ENCODE data around the gene TENM3. TPM values are rescaled to one million over a fixed set of nuclear protein-coding genes. Genes with fewer than 3 reads are reported as not detected.
A peak's percentile ranks its signal among the peaks of the same experiment; 100 is the strongest.

Gene TENM3
- total and polyA plus RNA-seq, 9 donors = 11.0 to 32.9 (median 23.2) TPM

DNA sequence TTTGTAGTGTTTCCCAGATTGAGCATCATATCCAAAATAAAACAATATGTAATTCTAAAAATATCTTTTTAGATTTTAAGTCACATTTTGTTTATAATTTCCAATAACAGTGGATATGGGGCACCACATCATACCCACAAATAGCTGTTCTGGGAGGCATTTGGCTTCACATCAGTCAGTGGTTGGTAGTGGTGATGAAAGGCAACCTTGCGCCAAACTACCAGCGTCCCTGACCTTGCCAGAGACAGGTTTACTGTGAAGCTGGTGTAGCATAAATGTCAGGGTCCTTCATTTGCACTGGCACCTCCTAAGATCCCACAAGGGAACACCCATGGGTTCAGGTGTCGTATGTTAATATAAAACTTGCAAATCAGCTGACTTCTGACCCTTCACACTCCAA lies 451.8 kb downstream of the TENM3 start:
- Histone ChIP-seq H3K4me3 (ENCODE audit: low read length) (no peak overlapping the region), H3K4me1 (ENCODE audit: control insufficient read depth, insufficient read depth, low read length) (peaks cover 3% of the 10 kb centered on the region), H3K36me3 (ENCODE audit: control insufficient read depth, insufficient read depth, low read length) (peaks cover 2% of the 10 kb centered on the region), H3K9me3 (replicated peaks; ENCODE audit: control insufficient read depth, low read depth, low read length) (no peaks in the 10 kb centered on the region), H3K27ac (ENCODE audit: low read length) (no peak overlapping the region), H3K27me3 (ENCODE audit: control insufficient read depth, insufficient read depth, low read length) (no peaks in the 10 kb centered on the region)
- WGBS (ENCODE audit: insufficient coverage) = no CpG with 5 or more reads among the region's 3 CpGs
- no peak for DNase-seq

DNA sequence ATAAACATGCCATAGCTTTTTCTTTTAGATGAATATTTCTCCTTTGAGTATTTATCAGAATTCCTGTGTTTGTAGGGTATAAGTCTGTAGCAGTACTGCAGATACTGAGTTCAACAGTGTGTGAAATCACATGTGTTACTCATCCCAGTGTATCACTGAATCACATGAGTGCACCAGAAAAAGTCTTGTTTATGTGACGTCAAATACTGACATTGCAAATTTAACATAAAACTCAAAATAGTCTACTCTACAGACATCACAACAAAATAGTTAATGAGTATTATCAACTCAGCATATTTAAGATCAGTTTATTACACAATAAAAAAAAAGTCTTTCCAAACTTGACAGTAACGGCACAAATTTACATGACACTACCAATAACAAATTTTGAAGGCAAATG lies 452.6 kb downstream of the TENM3 start:
- Histone ChIP-seq H3K27me3 (ENCODE audit: control insufficient read depth, insufficient read depth, low read length) (no peaks in the 10 kb centered on the region), H3K4me1 (ENCODE audit: control insufficient read depth, insufficient read depth, low read length) (peaks cover 3% of the 10 kb centered on the region), H3K36me3 (ENCODE audit: control insufficient read depth, insufficient read depth, low read length) (no peaks in the 10 kb centered on the region), H3K9me3 (replicated peaks; ENCODE audit: control insufficient read depth, low read depth, low read length) (no peaks in the 10 kb centered on the region), H3K27ac (ENCODE audit: low read length) (no peak overlapping the region), H3K4me3 (ENCODE audit: low read length) (no peak overlapping the region)
- no CpG with 5 or more reads among the region's 2 CpGs for WGBS (ENCODE audit: insufficient coverage)
- no peak for DNase-seq

DNA sequence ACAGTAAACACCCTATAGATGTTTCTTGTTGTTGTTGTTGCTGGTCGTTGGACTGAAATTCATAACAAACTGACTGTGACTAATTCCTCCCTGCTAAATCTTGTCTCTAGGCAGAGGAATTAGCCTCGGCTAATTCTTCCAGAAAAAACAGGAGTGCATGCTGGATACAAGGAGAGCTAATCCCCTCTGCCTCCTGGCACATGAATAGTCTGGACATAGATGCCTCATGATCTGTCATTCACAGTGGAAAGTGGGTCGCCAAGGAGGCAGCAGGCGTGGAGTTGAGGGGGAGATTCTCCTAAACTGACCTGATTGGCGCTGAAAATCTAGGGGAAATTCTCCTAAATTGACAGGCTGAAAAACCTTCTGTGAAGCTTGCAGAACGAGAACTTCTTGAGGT lies 453.9 kb downstream of the TENM3 start:
- H3K9me3 ChIP-seq (replicated peaks; ENCODE audit: control insufficient read depth, low read depth, low read length) = no peaks in the 10 kb centered on the region
- H3K27me3 ChIP-seq (ENCODE audit: control insufficient read depth, insufficient read depth, low read length) = no peaks in the 10 kb centered on the region
- H3K4me1 ChIP-seq (ENCODE audit: control insufficient read depth, insufficient read depth, low read length) = peaks cover 3% of the 10 kb centered on the region
- no peaks in the 10 kb centered on the region for H3K36me3 ChIP-seq (ENCODE audit: control insufficient read depth, insufficient read depth, low read length)
- peak overlapping the region; percentile 22 for H3K27ac ChIP-seq (ENCODE audit: low read length)
- peak; percentile 39 for DNase-seq
- H3K4me3 ChIP-seq (ENCODE audit: low read length) = no peak overlapping the region
- WGBS (ENCODE audit: insufficient coverage) = 72% methylated on average over 5 of the region's 6 CpGs

DNA sequence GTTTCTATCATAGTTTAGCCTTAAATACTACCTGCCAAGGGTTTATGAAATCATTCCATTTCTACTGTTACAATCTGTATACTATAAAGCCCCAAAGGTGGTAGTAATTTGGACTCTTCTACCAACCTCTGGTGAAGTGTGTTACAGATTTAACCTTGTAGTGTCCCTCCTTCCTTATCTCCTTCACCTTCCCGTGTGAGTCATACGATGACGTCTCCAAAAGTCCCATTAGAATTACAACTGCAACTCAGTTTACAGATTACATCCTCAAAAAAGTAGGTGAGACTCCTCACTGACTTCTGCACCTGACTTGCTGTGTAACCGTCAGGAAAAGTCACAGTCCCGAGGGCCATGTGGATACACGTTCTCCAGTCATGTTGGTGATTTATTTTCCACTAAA lies 455.0 kb downstream of the TENM3 start:
- Histone ChIP-seq H3K27ac (ENCODE audit: low read length) (no peak overlapping the region), H3K9me3 (replicated peaks; ENCODE audit: control insufficient read depth, low read depth, low read length) (no peaks in the 10 kb centered on the region), H3K4me1 (ENCODE audit: control insufficient read depth, insufficient read depth, low read length) (peaks cover 3% of the 10 kb centered on the region), H3K36me3 (ENCODE audit: control insufficient read depth, insufficient read depth, low read length) (no peaks in the 10 kb centered on the region), H3K27me3 (ENCODE audit: control insufficient read depth, insufficient read depth, low read length) (no peaks in the 10 kb centered on the region), H3K4me3 (ENCODE audit: low read length) (no peak overlapping the region)
- DNase-seq = no peak
- 53% methylated on average over 2 of the region's 6 CpGs for WGBS (ENCODE audit: insufficient coverage)

DNA sequence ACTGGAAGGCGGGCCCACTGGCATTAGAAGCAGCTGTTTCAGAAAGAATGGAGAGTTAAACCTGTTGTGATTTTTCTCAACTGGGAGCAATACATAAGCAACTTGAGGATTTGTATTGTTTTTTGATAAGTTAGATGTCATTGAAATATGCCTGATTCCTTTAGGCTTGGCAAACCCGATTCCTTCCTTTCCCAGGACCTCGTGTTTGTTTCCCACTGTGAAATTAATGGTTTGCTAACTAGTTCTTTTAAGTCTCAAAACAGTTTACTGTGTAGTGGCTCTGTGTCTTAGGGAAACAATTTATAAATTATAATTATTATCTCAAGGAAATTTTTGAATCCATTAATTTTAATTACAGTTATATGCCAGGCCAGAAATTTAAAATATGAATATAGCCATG lies 456.0 kb downstream of the TENM3 start:
- no peak for DNase-seq
- no peaks in the 10 kb centered on the region for H3K9me3 ChIP-seq (replicated peaks; ENCODE audit: control insufficient read depth, low read depth, low read length)
- WGBS (ENCODE audit: insufficient coverage) = no CpG with 5 or more reads among the region's 3 CpGs
- H3K27me3 ChIP-seq (ENCODE audit: control insufficient read depth, insufficient read depth, low read length) = no peaks in the 10 kb centered on the region
- H3K36me3 ChIP-seq (ENCODE audit: control insufficient read depth, insufficient read depth, low read length) = no peaks in the 10 kb centered on the region
- no peak overlapping the region for H3K4me3 ChIP-seq (ENCODE audit: low read length)
- H3K27ac ChIP-seq (ENCODE audit: low read length) = no peak overlapping the region
- H3K4me1 ChIP-seq (ENCODE audit: control insufficient read depth, insufficient read depth, low read length) = peaks cover 3% of the 10 kb centered on the region

DNA sequence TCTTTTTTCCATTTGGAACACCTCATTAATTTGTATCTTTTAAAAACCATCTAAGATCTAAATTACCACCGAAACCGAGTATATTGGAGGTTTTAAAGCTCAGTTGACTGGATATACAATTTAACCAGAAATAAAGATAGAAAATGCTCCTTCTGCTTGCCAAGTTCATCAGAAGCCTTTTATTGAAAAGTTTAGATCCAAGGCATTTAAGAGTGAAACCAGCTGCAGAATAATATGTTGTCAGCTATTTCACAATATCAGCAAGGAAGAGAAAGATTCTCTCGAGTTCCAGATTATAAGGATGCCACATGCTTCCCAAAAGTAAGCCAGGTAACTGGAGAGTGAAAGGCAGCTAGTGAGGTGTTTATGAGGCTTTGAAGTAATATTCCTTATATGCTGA lies 456.6 kb downstream of the TENM3 start:
- WGBS (ENCODE audit: insufficient coverage) = no CpG with 5 or more reads among the region's 3 CpGs

DNA sequence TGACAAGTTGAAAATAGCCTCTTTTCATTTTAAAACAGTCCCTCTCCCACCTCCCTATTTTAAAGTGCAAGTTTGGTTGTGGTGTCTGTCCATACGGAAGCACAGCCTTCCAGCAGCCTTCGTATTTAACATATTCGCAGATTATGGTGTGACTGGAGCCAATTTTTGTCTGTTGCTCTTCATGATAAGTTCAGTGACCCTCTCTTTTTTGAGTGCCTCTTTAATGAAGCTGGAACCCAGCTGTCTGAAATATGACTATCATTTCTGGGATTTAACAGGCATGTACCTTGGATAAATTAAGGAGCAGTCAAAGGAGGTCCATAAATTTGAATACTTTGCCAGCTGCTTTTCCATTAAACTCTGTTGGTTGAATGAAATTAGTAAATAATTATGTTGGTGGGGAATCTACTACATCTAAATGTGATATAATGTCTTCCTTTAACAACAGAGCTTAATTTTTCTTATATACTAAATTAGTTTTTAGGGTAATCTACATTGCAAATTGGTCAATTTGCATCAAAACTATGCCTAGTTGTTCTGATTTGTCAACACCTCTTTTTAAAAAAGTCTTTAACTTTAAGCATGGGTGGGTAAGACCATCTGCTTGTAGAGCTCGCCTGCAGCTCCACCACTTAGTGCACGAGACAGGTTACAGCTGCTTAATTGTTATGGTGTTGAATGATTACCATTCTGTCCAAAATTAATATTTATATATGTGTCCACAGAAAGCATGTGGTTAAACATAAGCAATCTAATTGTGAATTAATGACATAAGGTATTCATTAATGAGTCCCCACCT lies 457.4 kb downstream of the TENM3 start:
- WGBS (ENCODE audit: insufficient coverage) = 59% methylated on average over 3 of the region's 5 CpGs
- H3K36me3 ChIP-seq (ENCODE audit: control insufficient read depth, insufficient read depth, low read length) = no peaks in the 10 kb centered on the region
- no peak overlapping the region for H3K27ac ChIP-seq (ENCODE audit: low read length)
- no peak for DNase-seq
- no peaks in the 10 kb centered on the region for H3K27me3 ChIP-seq (ENCODE audit: control insufficient read depth, insufficient read depth, low read length)
- peaks cover 3% of the 10 kb centered on the region for H3K4me1 ChIP-seq (ENCODE audit: control insufficient read depth, insufficient read depth, low read length)
- H3K9me3 ChIP-seq (replicated peaks; ENCODE audit: control insufficient read depth, low read depth, low read length) = no peaks in the 10 kb centered on the region
- no peak overlapping the region for H3K4me3 ChIP-seq (ENCODE audit: low read length)

More for the DNA sequence above, 456.6 kb downstream of the TENM3 start:
- Histone ChIP-seq H3K27ac (ENCODE audit: low read length) (no peak overlapping the region), H3K4me3 (ENCODE audit: low read length) (no peak overlapping the region), H3K36me3 (ENCODE audit: control insufficient read depth, insufficient read depth, low read length) (no peaks in the 10 kb centered on the region), H3K9me3 (replicated peaks; ENCODE audit: control insufficient read depth, low read depth, low read length) (no peaks in the 10 kb centered on the region), H3K27me3 (ENCODE audit: control insufficient read depth, insufficient read depth, low read length) (no peaks in the 10 kb centered on the region), H3K4me1 (ENCODE audit: control insufficient read depth, insufficient read depth, low read length) (peaks cover 3% of the 10 kb centered on the region)
- DNase-seq = peak; percentile 34

DNA sequence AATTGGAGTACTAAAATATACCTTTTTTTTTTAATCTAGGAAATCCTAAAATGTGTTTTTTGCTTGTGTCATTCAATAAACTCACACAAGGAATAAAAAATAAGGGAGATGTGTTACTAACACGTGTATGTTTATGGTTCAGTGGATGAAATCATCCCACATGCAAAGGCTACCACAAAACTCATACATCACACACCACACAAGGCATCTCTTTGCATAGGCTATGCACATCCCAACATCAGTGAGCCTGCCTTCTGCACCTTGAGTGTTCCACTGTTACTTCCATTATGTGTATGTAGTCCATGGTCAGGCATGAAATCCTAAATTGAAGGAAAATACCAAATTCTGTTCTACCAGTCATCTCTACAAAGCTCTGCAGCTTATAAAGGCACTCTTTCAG lies 460.9 kb downstream of the TENM3 start:
- H3K27me3 ChIP-seq (ENCODE audit: control insufficient read depth, insufficient read depth, low read length) = no peaks in the 10 kb centered on the region
- H3K36me3 ChIP-seq (ENCODE audit: control insufficient read depth, insufficient read depth, low read length) = no peaks in the 10 kb centered on the region
- DNase-seq = no peak
- no peaks in the 10 kb centered on the region for H3K4me1 ChIP-seq (ENCODE audit: control insufficient read depth, insufficient read depth, low read length)
- no CpG with 5 or more reads among the region's 1 CpG for WGBS (ENCODE audit: insufficient coverage)
- H3K4me3 ChIP-seq (ENCODE audit: low read length) = no peak overlapping the region
- no peak overlapping the region for H3K27ac ChIP-seq (ENCODE audit: low read length)
- no peaks in the 10 kb centered on the region for H3K9me3 ChIP-seq (replicated peaks; ENCODE audit: control insufficient read depth, low read depth, low read length)

DNA sequence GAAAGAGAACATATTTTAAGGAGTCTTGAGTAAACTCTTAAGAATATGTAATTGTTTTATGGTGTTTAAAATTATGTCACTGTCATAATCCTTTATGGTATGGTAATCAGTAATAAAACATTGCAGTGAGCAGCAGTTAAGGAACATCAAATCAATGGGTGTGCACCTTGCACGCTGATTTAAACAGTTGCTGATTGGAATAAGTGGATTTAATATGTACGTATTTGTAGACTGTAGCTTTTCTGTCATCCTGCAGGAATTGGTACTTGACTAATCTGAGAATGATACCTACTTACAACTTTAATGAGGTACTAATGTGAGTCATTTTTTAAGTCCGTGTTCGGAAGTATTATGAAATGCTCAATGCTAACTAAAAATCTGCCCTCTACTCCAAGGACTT lies 461.7 kb downstream of the TENM3 start:
- Histone ChIP-seq H3K9me3 (replicated peaks; ENCODE audit: control insufficient read depth, low read depth, low read length) (no peaks in the 10 kb centered on the region), H3K27ac (ENCODE audit: low read length) (no peak overlapping the region), H3K4me1 (ENCODE audit: control insufficient read depth, insufficient read depth, low read length) (no peaks in the 10 kb centered on the region), H3K4me3 (ENCODE audit: low read length) (no peak overlapping the region), H3K36me3 (ENCODE audit: control insufficient read depth, insufficient read depth, low read length) (no peaks in the 10 kb centered on the region), H3K27me3 (ENCODE audit: control insufficient read depth, insufficient read depth, low read length) (no peaks in the 10 kb centered on the region)
- no peak for DNase-seq
- WGBS (ENCODE audit: insufficient coverage) = no CpG with 5 or more reads among the region's 4 CpGs

DNA sequence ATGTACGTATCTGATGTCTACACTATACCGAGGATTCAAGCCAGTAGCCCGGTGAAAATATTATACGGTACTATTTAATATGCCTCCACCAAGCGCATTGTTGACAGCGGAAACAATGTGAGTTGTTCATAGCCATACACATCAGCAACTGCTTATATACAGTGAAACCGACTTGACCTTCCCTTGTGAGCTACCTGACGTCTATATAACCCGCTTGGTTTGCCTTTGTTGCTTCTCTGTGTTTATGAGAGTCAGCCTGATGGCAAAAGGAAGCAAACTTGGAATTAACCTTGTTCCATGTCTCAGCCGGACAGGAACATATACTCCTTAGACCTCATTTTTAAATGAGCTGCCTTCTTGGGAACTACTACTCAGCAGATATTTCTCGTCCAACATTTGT lies 462.2 kb downstream of the TENM3 start:
- no peak for DNase-seq
- no peaks in the 10 kb centered on the region for H3K36me3 ChIP-seq (ENCODE audit: control insufficient read depth, insufficient read depth, low read length)
- H3K9me3 ChIP-seq (replicated peaks; ENCODE audit: control insufficient read depth, low read depth, low read length) = no peaks in the 10 kb centered on the region
- no peaks in the 10 kb centered on the region for H3K27me3 ChIP-seq (ENCODE audit: control insufficient read depth, insufficient read depth, low read length)
- no peak overlapping the region for H3K27ac ChIP-seq (ENCODE audit: low read length)
- no peaks in the 10 kb centered on the region for H3K4me1 ChIP-seq (ENCODE audit: control insufficient read depth, insufficient read depth, low read length)
- H3K4me3 ChIP-seq (ENCODE audit: low read length) = no peak overlapping the region
- 96% methylated on average over 4 of the region's 11 CpGs for WGBS (ENCODE audit: insufficient coverage)

DNA sequence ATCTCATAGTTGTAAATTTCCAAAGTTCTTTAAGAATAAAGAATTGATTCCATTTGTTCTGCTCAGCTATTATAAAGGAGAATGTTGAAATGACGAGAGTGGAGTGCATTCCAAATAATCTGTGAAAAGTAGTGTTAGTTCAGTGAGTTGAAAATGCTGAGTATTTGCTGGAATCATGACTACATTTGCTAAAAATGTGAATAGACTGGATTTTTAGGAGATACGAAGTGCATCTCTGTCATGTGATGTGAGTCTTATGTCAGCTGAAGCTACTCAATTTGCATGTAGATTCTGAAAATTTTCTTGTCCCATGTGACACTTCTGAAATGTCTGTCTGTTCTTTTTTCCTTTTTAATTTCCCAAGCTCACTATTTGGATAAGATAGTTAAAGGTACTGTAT lies 468.0 kb downstream of the TENM3 start:
- WGBS (ENCODE audit: insufficient coverage) = 51% methylated on average over 2 of the region's 2 CpGs
- DNase-seq = peak; percentile 26
- Histone ChIP-seq H3K4me1 (ENCODE audit: control insufficient read depth, insufficient read depth, low read length) (no peaks in the 10 kb centered on the region), H3K36me3 (ENCODE audit: control insufficient read depth, insufficient read depth, low read length) (no peaks in the 10 kb centered on the region), H3K9me3 (replicated peaks; ENCODE audit: control insufficient read depth, low read depth, low read length) (no peaks in the 10 kb centered on the region), H3K27ac (ENCODE audit: low read length) (no peak overlapping the region), H3K4me3 (ENCODE audit: low read length) (no peak overlapping the region), H3K27me3 (ENCODE audit: control insufficient read depth, insufficient read depth, low read length) (no peaks in the 10 kb centered on the region)

Data from muscle of leg (tissue), 11 donors.